HG03439 (cell line): ENCODE measurements around the gene XRCC1.

ENCODE experiments used
- ATAC-seq: cut with Tn5 transposase; IDR thresholded peaks from one replicate; pipeline ENCODE4 v1.9.1; 2021; ENCODE audit warnings: mild to moderate bottlenecking, moderate library complexity; ENCODE audit not compliant: unreplicated experiment

XRCC1 gene, protein sequence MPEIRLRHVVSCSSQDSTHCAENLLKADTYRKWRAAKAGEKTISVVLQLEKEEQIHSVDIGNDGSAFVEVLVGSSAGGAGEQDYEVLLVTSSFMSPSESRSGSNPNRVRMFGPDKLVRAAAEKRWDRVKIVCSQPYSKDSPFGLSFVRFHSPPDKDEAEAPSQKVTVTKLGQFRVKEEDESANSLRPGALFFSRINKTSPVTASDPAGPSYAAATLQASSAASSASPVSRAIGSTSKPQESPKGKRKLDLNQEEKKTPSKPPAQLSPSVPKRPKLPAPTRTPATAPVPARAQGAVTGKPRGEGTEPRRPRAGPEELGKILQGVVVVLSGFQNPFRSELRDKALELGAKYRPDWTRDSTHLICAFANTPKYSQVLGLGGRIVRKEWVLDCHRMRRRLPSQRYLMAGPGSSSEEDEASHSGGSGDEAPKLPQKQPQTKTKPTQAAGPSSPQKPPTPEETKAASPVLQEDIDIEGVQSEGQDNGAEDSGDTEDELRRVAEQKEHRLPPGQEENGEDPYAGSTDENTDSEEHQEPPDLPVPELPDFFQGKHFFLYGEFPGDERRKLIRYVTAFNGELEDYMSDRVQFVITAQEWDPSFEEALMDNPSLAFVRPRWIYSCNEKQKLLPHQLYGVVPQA

GRCh38 chr19:43575156-43575950 lies at the start of gene XRCC1, which contains the start of gene PINLYP:
Gene XRCC1 (minus strand): TSS chr19:43575527. CDS start chr19:43575458, 69 bp downstream.
Gene PINLYP (plus strand): TSS chr19:43575801. CDS start chr19:43577192, 1,391 bp downstream.
- ATAC-seq = peak; percentile 93

GRCh38 chr19:43624933-43625332 lies 49.6 kb upstream of the XRCC1 start:
- no peak for ATAC-seq

DNA sequence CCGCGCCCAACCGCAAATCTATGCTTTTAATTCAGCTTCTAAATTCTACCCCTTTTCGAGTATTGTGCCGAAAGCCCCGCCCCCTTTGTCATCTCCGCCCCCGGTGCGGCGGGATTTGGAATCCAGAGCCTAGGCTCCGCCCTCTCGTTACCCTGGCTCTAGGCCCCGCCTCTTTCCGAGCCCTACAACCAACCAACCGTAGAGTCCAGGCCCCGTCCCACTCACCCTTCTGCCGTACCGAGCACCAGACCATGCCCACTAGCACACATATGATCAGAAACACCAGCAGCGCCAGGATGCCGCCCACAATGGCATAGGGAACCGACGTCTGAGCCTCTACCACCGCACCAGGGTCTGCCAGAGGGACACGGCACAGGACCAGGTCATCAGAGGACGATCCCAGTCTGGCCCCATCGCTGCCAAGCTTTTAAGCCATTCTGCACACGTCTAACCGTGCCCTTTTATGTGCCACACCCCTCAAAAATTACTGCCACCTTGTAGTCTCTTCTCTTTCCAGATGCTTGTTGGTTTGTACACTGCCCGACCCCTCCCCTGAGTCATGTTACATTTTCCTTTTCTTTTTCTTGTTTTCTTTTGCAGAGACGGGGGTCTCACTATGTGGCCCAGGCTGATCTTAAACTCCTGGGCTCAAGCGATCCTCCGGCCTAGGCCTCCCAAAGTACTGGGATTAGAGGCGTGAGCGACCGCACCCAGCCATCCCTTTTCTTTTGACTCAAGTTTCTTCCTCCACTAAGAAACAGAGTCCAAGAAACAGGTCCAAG lies 48.8 kb upstream of the XRCC1 start:
- ATAC-seq = no peak

- ATAC-seq = no peak
Measured at GRCh38 chr19:43622956-43623355, 47.6 kb upstream of the XRCC1 start.

DNA sequence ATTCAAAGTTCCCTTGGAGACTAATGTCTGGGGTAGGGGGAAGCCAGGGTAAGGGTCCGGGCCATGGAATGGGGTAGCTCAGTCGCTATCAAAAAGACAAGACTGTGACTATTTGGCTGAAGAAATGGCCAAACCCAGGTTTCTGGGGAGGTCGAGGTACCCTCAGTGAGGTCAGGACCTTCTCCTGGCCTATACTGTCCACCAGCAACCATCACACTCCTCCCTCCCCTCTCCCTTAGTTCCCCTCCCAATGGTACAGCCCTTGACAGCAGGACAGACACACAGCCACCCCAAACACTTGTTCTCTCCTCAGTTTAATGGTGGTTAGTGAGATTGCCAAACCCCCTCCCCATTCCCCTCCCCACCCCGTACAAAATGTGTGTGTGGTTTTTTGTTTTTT lies 46.7 kb upstream of the XRCC1 start:
- ATAC-seq = no peak

GRCh38 chr19:43620061-43621001 lies 45.0 kb upstream of the XRCC1 start:
- ATAC-seq = peak; percentile 4

- peak; percentile 82 for ATAC-seq
Measured at GRCh38 chr19:43619262-43620060, 44.1 kb upstream of the XRCC1 start, which contains the start of gene ZNF428. Gene ZNF428 (minus strand): TSS chr19:43619629. CDS start chr19:43614304, 5,325 bp downstream.

DNA sequence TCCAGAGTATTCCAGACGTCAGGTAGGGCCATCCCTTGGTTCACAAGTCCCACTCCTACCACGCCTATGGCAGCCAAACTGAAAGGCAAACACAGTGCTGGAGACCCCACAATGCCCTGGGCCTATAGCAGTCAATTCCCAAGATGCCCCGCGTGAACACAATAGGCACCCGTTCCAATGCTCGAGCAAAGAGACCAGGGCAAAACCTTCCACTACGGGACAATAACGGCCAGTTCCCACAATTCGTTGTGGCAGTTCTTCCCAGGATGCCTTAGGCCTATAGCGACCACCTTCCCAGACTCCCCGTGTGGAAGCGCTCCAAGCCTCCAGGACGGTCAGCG lies 43.6 kb upstream of the XRCC1 start:
- ATAC-seq = peak; percentile 17

DNA sequence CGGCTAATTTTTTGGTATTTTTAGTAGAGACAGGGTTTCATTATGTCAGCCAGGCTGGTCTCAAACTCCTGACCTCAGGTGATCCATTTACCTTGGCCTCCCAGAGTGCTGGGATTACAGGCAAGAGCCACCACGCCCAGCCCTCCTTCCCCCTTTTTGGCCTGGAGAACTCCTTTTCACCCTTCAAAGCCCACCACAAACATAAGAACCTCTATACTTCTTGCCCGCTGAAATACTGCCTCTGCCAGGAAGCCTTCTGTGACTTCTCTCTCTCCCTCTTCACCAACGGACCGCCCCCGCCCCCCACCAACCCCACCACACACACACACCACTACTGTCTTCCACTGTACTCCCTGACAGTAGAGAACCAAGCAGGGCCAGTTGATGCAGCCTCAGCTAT lies 41.6 kb upstream of the XRCC1 start:
- ATAC-seq = no peak

GRCh38 chr19:43616306-43616705 lies 41.0 kb upstream of the XRCC1 start:
- no peak for ATAC-seq

DNA sequence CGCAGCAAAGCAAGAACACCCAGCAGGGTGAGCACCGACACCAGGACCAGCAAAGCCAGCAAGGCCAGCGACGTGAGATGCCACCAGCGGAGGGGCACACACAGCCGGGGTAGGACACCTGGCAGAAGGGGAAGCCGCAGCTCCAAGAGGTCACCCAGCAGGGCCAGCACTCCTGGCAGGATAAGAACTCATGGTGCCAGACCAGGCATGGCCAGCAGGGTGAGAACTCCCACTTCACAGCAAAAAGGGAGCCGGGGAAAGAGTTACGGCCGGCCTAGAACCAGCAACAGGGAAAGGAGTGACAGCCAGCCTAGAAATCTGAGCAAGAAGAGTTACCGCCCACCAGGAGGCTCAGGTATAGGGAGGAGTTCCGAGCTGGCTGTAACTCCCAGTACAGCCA lies 37.0 kb upstream of the XRCC1 start:
- no peak for ATAC-seq

- no peak for ATAC-seq
Measured at GRCh38 chr19:43611788-43612187, 36.5 kb upstream of the XRCC1 start, which contains the start of gene SRRM5. Gene SRRM5 (plus strand): TSS chr19:43612088. CDS start chr19:43612122, 34 bp downstream.

- no peak for ATAC-seq
Measured at GRCh38 chr19:43610493-43610892, 35.2 kb upstream of the XRCC1 start.

- ATAC-seq = no peak
Measured at GRCh38 chr19:43609872-43610271, 34.5 kb upstream of the XRCC1 start.

DNA sequence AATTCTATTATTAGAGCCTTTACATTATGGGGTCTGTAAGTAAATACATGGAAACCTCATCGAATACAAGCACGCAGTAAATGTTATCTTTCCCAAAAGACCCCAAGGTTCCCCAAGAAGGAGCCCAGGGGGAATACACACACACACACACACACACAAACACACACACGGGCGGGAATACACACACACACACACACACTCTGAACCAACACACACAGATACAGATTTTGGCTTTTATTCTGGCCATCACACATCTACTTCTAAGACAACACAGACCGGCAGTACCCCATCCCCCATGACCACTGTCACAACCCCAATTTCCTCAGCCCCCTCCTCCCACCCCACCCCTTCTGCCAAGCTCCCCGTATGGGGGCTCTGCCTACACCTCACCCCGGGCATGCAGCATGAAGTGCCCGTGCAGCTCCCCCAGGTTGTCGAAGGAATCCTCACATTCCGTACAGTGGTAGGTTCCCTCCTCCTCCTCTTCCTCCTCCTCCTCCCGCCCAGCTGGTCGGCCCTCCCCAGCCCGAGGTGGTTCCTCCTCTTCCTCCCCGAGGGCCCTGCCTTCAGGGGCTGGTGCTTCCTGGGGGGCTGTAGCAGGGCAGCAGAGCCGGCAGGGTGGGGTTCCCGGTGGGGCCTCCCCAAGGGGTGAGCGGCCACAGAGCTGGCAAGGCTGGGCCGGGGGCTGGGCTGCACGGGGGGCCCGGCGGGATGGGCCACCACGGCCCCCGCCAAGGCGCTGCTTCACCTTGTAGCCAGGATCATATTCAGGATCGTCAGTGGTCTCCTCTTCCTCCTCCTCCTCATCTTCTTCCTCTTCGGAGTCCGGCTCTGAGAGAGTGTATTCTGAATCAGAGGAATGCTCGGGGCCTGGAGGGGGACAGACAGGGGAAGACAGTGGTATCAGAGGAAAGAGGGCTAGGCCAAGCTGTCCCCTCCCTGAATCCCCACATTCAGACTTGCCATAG lies 32.2 kb upstream of the XRCC1 start:
- ATAC-seq = no peak

DNA sequence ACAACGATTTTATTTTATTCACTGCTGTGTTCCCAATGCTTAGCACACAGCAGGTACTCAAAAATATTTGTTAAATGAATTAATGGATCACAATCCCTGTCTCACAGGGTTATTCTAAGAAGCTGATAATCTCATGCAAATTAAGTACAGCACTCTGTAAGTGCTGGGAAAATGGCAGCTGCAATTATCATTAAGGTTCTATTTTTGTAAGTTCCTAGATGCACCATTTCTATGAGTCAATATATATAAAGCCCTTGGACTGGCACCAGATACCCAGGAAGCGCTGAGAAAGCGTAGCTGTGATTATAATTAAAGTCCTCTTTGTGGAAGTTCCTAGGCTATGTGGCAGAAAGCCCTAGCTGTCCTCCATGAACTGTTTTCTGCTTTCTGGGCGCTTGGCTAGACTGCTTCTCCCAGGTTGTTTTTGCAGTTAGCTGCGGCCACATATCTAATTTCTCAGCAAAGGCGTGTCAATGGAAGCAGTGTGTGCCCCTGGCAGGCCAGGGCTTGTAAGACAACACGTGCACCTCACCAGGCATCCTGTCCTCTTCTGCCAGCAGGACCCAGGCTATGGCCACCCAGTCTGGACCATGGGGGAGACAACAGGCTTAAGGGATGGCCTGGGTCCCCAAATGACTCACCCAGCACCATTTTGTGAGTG lies 31.4 kb upstream of the XRCC1 start:
- ATAC-seq = no peak
